Lower lobe of right lung (tissue), 2 donors: ENCODE measurements around the gene ABR. TPM values are rescaled to one million over a fixed set of nuclear protein-coding genes. Genes with fewer than 3 reads are reported as not detected.
"Not testable (repeated sequence)": the region's sequence is repeated elsewhere in the genome, so short reads cannot be mapped to it uniquely, and the experiment has no call there.

Experiments
- ATAC-seq, 2 donors: fragments of 200-7000 bp; cut with Tn5 transposase; one replicate each; pipeline ENCODE4 v1.9.1; 2020 to 2022; ENCODE audit warnings: mild to moderate bottlenecking in 2 of 2, moderate library complexity in 2 of 2
- DNase-seq: peaks from one replicate; pipeline ENCODE4 v3.0.0-alpha.2; 2020
- H3K27ac ChIP-seq: fragments of 200-600 bp; one replicate; pipeline ENCODE4 v1.8.0; 2022
- H3K27me3 ChIP-seq: fragments of 200-600 bp; one replicate; pipeline ENCODE4 v1.8.0; 2022; ENCODE audit warnings: low read depth
- H3K36me3 ChIP-seq: fragments of 200-600 bp; one replicate; pipeline ENCODE4 v1.8.0; 2022; ENCODE audit warnings: mild to moderate bottlenecking
- H3K4me1 ChIP-seq: fragments of 200-600 bp; one replicate; pipeline ENCODE4 v1.8.0; 2022
- H3K4me3 ChIP-seq: fragments of 200-600 bp; one replicate; pipeline ENCODE4 v1.8.0; 2022; ENCODE audit warnings: mild to moderate bottlenecking
- H3K9me3 ChIP-seq: fragments of 200-600 bp; one replicate; pipeline ENCODE4 v1.8.0; 2022
- intact Hi-C: fragments of 100-400 bp; cut with DNase I; formaldehyde crosslinking; loops from one replicate; pipeline ENCODE4 v1.11.0; 2022
- total RNA-seq: library from RNA; stranded (reverse); fragmentation: NEBNext Ultra II Directional; extraction: Animal tissue kit (Norgen Biotek cat#: 25700); gene quantifications from one replicate; pipeline ENCODE4 v1.2.1, GENCODE V29; 2021
- TF ChIP-seq, protein P1 (sequence below): fragments of 200-600 bp; IDR thresholded peaks from one replicate; pipeline ENCODE4 v1.8.0; 2022; ENCODE audit warnings: antibody characterized with exemption, mild to moderate bottlenecking
- donor health status: DM: no; HTN: yes; CAD: no; lungs with severe emphysema.

ABR gene
- total RNA-seq, 1 donor from 2014 or later: 212 TPM

DNA sequence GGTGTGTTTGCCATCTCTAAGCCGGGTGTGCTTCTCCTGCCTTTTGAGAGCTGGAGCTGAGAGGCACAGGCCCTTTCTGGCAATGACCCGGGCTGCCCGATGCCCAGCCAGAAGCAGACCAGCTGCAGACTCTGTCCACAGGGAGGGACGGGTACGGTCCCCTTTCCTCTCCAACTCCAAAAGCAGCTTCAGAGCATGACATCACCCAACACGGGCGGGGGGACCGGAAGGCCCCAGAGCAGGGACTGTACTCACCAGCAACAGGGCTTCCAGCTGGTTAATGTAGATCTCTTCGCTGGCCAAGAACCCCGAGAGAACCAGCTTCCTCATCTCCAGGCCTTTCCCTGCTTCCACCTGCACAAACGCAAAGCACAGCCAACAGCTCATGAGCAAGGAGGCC lies 79.4 kb downstream of the ABR start:
- H3K4me1 ChIP-seq: peaks cover 36% of the 10 kb centered on the region
- no peak for DNase-seq
- no peaks in the 10 kb centered on the region for H3K27me3 ChIP-seq
- peaks cover 28% of the 10 kb centered on the region for H3K36me3 ChIP-seq
- no peak overlapping the region for H3K4me3 ChIP-seq
- ATAC-seq: no peak
- H3K9me3 ChIP-seq: no peaks in the 10 kb centered on the region
- TF ChIP-seq, protein P1, sequence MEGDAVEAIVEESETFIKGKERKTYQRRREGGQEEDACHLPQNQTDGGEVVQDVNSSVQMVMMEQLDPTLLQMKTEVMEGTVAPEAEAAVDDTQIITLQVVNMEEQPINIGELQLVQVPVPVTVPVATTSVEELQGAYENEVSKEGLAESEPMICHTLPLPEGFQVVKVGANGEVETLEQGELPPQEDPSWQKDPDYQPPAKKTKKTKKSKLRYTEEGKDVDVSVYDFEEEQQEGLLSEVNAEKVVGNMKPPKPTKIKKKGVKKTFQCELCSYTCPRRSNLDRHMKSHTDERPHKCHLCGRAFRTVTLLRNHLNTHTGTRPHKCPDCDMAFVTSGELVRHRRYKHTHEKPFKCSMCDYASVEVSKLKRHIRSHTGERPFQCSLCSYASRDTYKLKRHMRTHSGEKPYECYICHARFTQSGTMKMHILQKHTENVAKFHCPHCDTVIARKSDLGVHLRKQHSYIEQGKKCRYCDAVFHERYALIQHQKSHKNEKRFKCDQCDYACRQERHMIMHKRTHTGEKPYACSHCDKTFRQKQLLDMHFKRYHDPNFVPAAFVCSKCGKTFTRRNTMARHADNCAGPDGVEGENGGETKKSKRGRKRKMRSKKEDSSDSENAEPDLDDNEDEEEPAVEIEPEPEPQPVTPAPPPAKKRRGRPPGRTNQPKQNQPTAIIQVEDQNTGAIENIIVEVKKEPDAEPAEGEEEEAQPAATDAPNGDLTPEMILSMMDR: no peak
- no peak overlapping the region for H3K27ac ChIP-seq
- intact Hi-C loops: no loop called here

DNA sequence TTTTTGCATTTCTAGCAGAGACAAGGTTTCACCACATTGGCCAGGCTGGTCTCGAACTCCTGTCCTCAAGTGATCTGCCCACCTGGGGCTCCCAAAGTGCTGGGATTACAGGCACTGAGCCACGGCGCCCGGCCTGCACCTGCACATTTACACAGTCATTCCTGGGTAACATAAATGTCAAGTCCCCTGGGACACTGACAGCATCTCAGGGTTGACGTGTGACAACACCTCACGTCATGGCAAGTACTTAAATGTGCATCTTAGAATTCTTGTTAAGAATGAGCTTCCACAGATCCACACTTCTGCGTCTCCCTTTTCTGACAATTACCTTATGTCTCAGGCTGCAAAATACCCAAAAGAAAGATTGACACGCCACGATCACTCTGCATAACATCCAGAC lies 80.5 kb downstream of the ABR start:
- intact Hi-C loops: no loop called here
- no peaks in the 10 kb centered on the region for H3K9me3 ChIP-seq
- H3K27ac ChIP-seq: no peak overlapping the region
- TF ChIP-seq, protein P1: no peak
- ATAC-seq (no peak), DNase-seq (no peak)
- no peak overlapping the region for H3K4me3 ChIP-seq
- H3K4me1 ChIP-seq: peaks cover 41% of the 10 kb centered on the region
- no peaks in the 10 kb centered on the region for H3K27me3 ChIP-seq
- H3K36me3 ChIP-seq: peaks cover 29% of the 10 kb centered on the region

DNA sequence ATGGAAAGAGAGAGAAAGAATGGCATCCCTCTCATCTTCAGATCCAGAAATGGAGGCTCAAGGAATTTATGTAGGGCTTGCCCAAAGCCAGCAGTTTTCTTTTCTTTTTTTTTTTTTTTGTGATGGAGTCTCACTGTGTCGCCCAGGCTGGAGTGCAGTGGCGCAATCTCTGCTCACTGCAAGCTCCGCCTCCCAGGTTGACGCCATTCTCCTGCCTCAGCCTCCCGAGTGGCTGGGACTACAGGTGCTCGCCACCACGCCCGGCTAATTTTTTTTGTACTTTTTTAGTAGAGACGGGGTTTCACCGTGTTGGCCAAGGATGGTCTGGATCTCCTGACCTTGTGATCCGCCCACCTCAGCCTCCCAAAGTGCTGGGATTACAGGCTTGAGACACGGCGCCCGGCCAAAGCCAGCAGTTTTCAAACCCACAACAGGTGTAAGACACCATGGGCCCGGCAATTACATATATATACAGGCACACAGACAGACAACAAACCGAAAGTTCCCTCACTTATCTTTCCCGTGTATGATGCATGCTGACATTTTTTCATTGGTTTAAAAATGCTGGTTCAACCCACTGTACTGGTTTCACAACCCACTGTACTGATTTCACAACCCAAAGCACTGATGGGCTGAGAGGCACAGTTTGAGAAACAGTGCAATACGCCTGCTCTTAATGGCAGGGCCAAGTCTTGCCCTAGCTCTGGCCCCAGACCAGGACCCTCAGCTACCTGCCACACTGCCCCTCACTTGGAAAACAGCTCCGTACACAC lies 81.6 kb downstream of the ABR start:
- H3K27me3 ChIP-seq, H3K9me3 ChIP-seq, DNase-seq, intact Hi-C loops: not testable (repeated sequence)
- H3K27ac ChIP-seq: peak overlapping the region; percentile 76
- H3K4me3 ChIP-seq: peak overlapping the region; percentile 32
- ATAC-seq: peak; percentile 76
- peaks cover 41% of the 10 kb centered on the region for H3K4me1 ChIP-seq
- H3K36me3 ChIP-seq: peaks cover 34% of the 10 kb centered on the region

DNA sequence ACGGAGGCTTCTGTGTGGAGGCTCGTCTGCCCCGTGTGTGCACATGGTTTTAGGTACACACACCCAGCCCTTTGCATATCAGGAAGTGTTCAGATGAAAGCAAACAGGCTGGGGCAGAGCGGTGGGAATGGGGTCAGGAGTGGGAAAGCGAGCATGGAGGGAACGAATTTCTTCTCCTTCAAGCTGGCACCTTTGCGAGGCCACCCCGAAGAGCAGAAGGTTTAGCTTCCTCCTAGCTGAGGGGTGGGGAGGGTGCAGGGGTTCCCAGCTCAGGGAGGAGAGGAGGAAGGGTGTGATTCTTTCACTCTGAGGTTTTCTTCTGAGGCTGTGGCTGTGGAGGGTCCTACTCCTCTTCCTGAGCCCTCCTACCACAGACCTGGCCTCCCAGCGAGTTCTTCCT lies 83.6 kb downstream of the ABR start:
- Histone ChIP-seq H3K9me3 (no peaks in the 10 kb centered on the region), H3K4me3 (no peak overlapping the region), H3K4me1 (peaks cover 51% of the 10 kb centered on the region), H3K36me3 (peaks cover 47% of the 10 kb centered on the region), H3K27me3 (no peaks in the 10 kb centered on the region), H3K27ac (peak overlapping the region; percentile 88)
- intact Hi-C loops: no loop called here
- TF ChIP-seq, protein P1: no peak
- peak; percentile 61 for DNase-seq
- ATAC-seq: peak; percentile 55 to 57

DNA sequence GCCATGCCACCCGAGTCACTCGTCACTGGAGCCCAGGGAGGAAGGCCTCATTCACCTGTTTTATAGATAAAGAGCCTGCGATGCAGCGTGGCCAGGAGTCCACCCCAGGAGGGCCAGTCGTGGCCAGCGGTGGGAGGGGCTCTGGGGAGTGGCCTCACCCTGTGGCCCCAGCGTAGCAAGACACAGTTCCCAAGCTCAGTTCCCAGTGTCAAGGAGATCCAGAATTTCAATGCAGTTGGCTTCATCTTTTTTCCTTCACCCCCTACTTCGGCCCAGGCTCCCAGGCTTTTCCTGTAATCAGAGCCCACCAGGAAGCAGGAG lies 84.0 kb downstream of the ABR start:
- peaks cover 51% of the 10 kb centered on the region for H3K36me3 ChIP-seq
- peaks cover 55% of the 10 kb centered on the region for H3K4me1 ChIP-seq

More for the DNA sequence above, 84.0 kb downstream of the ABR start:
- Histone ChIP-seq H3K27me3 (no peaks in the 10 kb centered on the region), H3K9me3 (no peaks in the 10 kb centered on the region), H3K27ac (peak overlapping the region; percentile 88), H3K4me3 (no peak overlapping the region)
- intact Hi-C loops: no loop called here
- no peak for ATAC-seq
- TF ChIP-seq, protein P1: no peak
- DNase-seq: no peak
